A673 (cell line): ENCODE measurements around the gene B9D1.

Source experiments
- CTCF ChIP-seq: fragments of 300-800, 200-600 bp; sonication (generic); conservative IDR thresholded peaks from 2 replicates; pipeline ENCODE4 v1.5.1; 2017; ENCODE audit warnings: low read depth, mild to moderate bottlenecking, antibody characterized with exemption, low read length, moderate library complexity, mixed read lengths
- EZH2 ChIP-seq: fragments of 200-600 bp; sonication (generic); IDR thresholded peaks from 2 replicates; pipeline ENCODE4 v1.6.1; 2017; ENCODE audit warnings: borderline replicate concordance, low read depth, mild to moderate bottlenecking, mixed read lengths, antibody characterized with exemption, low read length; ENCODE audit not compliant: poor library complexity, severe bottlenecking

DNA sequence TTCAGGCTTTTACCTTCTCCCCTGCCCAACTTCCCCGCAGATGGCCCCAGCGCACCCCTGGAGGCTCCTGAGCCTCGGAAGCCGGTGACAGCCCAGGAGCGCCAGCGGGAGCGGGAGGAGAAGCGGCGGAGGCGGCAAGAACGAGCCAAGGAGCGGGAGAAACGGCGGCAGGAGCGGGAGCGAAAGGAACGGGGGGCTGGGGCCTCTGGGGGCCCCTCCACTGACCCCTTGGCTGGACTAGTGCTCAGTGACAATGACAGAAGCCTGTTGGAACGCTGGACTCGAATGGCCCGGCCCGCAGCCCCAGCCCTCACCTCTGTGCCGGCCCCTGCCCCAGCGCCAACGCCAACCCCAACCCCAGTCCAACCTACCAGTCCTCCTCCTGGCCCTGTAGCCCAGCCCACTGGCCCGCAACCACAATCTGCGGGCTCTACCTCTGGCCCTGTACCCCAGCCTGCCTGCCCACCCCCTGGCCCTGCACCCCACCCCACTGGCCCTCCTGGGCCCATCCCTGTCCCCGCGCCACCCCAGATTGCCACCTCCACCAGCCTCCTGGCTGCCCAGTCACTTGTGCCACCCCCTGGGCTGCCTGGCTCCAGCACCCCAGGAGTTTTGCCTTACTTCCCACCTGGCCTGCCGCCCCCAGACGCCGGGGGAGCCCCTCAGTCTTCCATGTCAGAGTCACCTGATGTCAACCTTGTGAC lies 19.4 kb upstream of the B9D1 start:
- TF ChIP-seq CTCF (no peak), EZH2 (no peak)
